HG03066 (cell line): ENCODE results near the gene MINDY4B.
"Not testable (repeated sequence)": the region's sequence is repeated elsewhere in the genome, so short reads cannot be mapped to it uniquely, and the experiment has no call there.

Source experiments
- ATAC-seq: cut with Tn5 transposase; IDR thresholded peaks from one replicate; pipeline ENCODE4 v1.9.1; 2021; ENCODE audit warnings: low read depth; ENCODE audit not compliant: unreplicated experiment

The MINDY4B gene

GRCh38 chr3:150901793-150902192, 3.4 kb downstream of the MINDY4B start:
- no peak for ATAC-seq

GRCh38 chr3:150899141-150899540, 6.1 kb downstream of the MINDY4B start:
- no peak for ATAC-seq

GRCh38 chr3:150898046-150898754, 7.0 kb downstream of the MINDY4B start:
- no peak for ATAC-seq

GRCh38 chr3:150897592-150897991, 7.6 kb downstream of the MINDY4B start:
- ATAC-seq: no peak

GRCh38 chr3:150890831-150891230, 14.4 kb downstream of the MINDY4B start:
- no peak for ATAC-seq

GRCh38 chr3:150890295-150890694, 14.9 kb downstream of the MINDY4B start:
- no peak for ATAC-seq

GRCh38 chr3:150889106-150889505, 16.1 kb downstream of the MINDY4B start:
- ATAC-seq: no peak

GRCh38 chr3:150887031-150887430, 18.2 kb downstream of the MINDY4B start:
- ATAC-seq: no peak

GRCh38 chr3:150885535-150885934, 19.7 kb downstream of the MINDY4B start:
- no peak for ATAC-seq

- ATAC-seq: no peak
These were observed 26.2 kb downstream of the MINDY4B start for GRCh38 chr3:150878996-150879575.

- no peak for ATAC-seq
These were observed 26.9 kb downstream of the MINDY4B start for GRCh38 chr3:150878290-150878689.

GRCh38 chr3:150877303-150877702, 27.9 kb downstream of the MINDY4B start:
- no peak for ATAC-seq

- ATAC-seq: no peak
These were observed 28.5 kb downstream of the MINDY4B start for GRCh38 chr3:150876611-150877265.

- no peak for ATAC-seq
These were observed 29.7 kb downstream of the MINDY4B start for GRCh38 chr3:150875548-150875947.

GRCh38 chr3:150874666-150875219, 30.5 kb downstream of the MINDY4B start:
- no peak for ATAC-seq

- ATAC-seq: no peak
These were observed 34.0 kb downstream of the MINDY4B start for GRCh38 chr3:150871192-150871591.

GRCh38 chr3:150870406-150870805, 34.8 kb downstream of the MINDY4B start:
- ATAC-seq: no peak

- no peak for ATAC-seq
These were observed 37.0 kb downstream of the MINDY4B start for GRCh38 chr3:150868282-150868681.

GRCh38 chr3:150867434-150867833, 37.8 kb downstream of the MINDY4B start:
- ATAC-seq: no peak

- not testable (repeated sequence) for ATAC-seq
These were observed 41.3 kb downstream of the MINDY4B start for GRCh38 chr3:150863921-150864320.

GRCh38 chr3:150861851-150862250, 43.4 kb downstream of the MINDY4B start:
- no peak for ATAC-seq

GRCh38 chr3:150857936-150858335, 47.3 kb downstream of the MINDY4B start:
- not testable (repeated sequence) for ATAC-seq
